Hepatocyte (in vitro differentiated cells): ENCODE results near the gene SERP2. TPM values are rescaled to one million over a fixed set of nuclear protein-coding genes. Genes with fewer than 3 reads are reported as not detected.

Experiments
- DNase-seq: peaks from one replicate; pipeline ENCODE4 v3.0.0-alpha.2; 2016; ENCODE audit warnings: low spot score
- H2AFZ ChIP-seq: fragments of 200-600 bp; sonication (generic); 2 replicates; pipeline ENCODE4 v1.6.0; 2016; ENCODE audit warnings: antibody characterized with exemption, mild to moderate bottlenecking
- H3K27ac ChIP-seq: fragments of 200-600 bp; sonication (generic); 2 replicates; pipeline ENCODE4 v1.5.1; 2016; ENCODE audit warnings: mild to moderate bottlenecking
- H3K27me3 ChIP-seq: fragments of 200-600 bp; sonication (generic); 2 replicates; pipeline ENCODE4 v1.6.1; 2016
- H3K36me3 ChIP-seq: fragments of 200-600 bp; sonication (generic); replicated peaks from 2 replicates; pipeline ENCODE4 v1.5.1; 2016; ENCODE audit warnings: low read depth; ENCODE audit not compliant: insufficient read depth
- H3K4me1 ChIP-seq: fragments of 200-600 bp; sonication (generic); 2 replicates; pipeline ENCODE4 v1.5.1; 2016; ENCODE audit warnings: mild to moderate bottlenecking, moderate library complexity; ENCODE audit not compliant: insufficient read depth
- H3K4me2 ChIP-seq: fragments of 200-600 bp; sonication (generic); 2 replicates; pipeline ENCODE4 v1.6.0; 2016
- H3K4me3 ChIP-seq: fragments of 200-600 bp; sonication (generic); 2 replicates; pipeline ENCODE4 v1.5.1; 2016; ENCODE audit warnings: mild to moderate bottlenecking
- H3K79me2 ChIP-seq: fragments of 200-600 bp; sonication (generic); 2 replicates; pipeline ENCODE4 v1.6.0; 2017; ENCODE audit warnings: mild to moderate bottlenecking
- H3K9me2 ChIP-seq: fragments of 200-600 bp; sonication (generic); replicated peaks from 2 replicates; pipeline ENCODE4 v1.6.0; 2017; ENCODE audit warnings: mild to moderate bottlenecking; ENCODE audit not compliant: insufficient read depth
- H3K9me3 ChIP-seq: fragments of 200-600 bp; sonication (generic); 2 replicates; pipeline ENCODE4 v1.5.1; 2016; ENCODE audit warnings: low read depth, mild to moderate bottlenecking
- H4K20me1 ChIP-seq: fragments of 200-600 bp; sonication (generic); 2 replicates; pipeline ENCODE4 v1.6.0; 2016; ENCODE audit warnings: mild to moderate bottlenecking; ENCODE audit not compliant: insufficient read depth, poor library complexity, severe bottlenecking
- EZH2 ChIP-seq: fragments of 200-600 bp; sonication (generic); IDR thresholded peaks from 2 replicates; pipeline ENCODE4 v1.6.1; 2016; ENCODE audit warnings: antibody characterized with exemption, mild to moderate bottlenecking, borderline replicate concordance
- EZH2phosphoT487 ChIP-seq: fragments of 200-600 bp; sonication (generic); IDR thresholded peaks from one replicate; pipeline ENCODE4 v1.6.1; 2018; ENCODE audit warnings: antibody characterized with exemption, mild to moderate bottlenecking, low read depth, moderate library complexity; ENCODE audit not compliant: unreplicated experiment, severe bottlenecking
- WGBS: methylation state at CpG from one replicate; pipeline ENCODE4 v1.1.6; 2016; ENCODE audit warnings: low lambda C conversion rate; ENCODE audit errors: missing lambda C conversion rate; 5-methylcytosine and 5-hydroxymethylcytosine counted together
- polyA plus RNA-seq: library from polyadenylated mRNA; unstranded; fragments of >200 nt; fragmentation: Nextera tagmentation; extraction: Ambion mirVana; gene quantifications from 2 replicates; pipeline ENCODE4 v1.2.1, GENCODE V29; 2016
- total RNA-seq: library from RNA; depleted of rRNA; stranded (reverse); fragments of >200 nt; gene quantifications from 2 replicates; pipeline ENCODE4 v1.2.3, GENCODE V29; 2014
- TF ChIP-seq, protein P1 (sequence below): fragments of 200-600 bp; sonication (generic); IDR thresholded peaks from 2 replicates; pipeline ENCODE4 v1.5.1; 2016; ENCODE audit warnings: antibody characterized with exemption, mild to moderate bottlenecking; ENCODE audit not compliant: poor library complexity

Gene SERP2
- total and polyA plus RNA-seq, 2 experiments from 2014 or later: 1.8 to 7.7 TPM

GRCh38 chr13:44410328-44410859 lies 36.8 kb downstream of the SERP2 start:
- DNase-seq: no peak
- H3K79me2 ChIP-seq: no peaks in the 10 kb centered on the region
- no peaks in the 10 kb centered on the region for H3K9me3 ChIP-seq
- H3K9me2 ChIP-seq: no peaks in the 10 kb centered on the region
- no peak overlapping the region for H2AFZ ChIP-seq
- no peak for TF ChIP-seq EZH2
- TF ChIP-seq, protein P1, sequence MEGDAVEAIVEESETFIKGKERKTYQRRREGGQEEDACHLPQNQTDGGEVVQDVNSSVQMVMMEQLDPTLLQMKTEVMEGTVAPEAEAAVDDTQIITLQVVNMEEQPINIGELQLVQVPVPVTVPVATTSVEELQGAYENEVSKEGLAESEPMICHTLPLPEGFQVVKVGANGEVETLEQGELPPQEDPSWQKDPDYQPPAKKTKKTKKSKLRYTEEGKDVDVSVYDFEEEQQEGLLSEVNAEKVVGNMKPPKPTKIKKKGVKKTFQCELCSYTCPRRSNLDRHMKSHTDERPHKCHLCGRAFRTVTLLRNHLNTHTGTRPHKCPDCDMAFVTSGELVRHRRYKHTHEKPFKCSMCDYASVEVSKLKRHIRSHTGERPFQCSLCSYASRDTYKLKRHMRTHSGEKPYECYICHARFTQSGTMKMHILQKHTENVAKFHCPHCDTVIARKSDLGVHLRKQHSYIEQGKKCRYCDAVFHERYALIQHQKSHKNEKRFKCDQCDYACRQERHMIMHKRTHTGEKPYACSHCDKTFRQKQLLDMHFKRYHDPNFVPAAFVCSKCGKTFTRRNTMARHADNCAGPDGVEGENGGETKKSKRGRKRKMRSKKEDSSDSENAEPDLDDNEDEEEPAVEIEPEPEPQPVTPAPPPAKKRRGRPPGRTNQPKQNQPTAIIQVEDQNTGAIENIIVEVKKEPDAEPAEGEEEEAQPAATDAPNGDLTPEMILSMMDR: no peak
- TF ChIP-seq EZH2phosphoT487: no peak
- no peaks in the 10 kb centered on the region for H3K36me3 ChIP-seq
- no peaks in the 10 kb centered on the region for H4K20me1 ChIP-seq
- H3K4me1 ChIP-seq: peaks cover 3% of the 10 kb centered on the region
- H3K27ac ChIP-seq: no peak overlapping the region
- no peak overlapping the region for H3K4me3 ChIP-seq
- 89% methylated on average over 6 of the region's 6 CpGs for WGBS
- H3K4me2 ChIP-seq: no peak overlapping the region
- no peaks in the 10 kb centered on the region for H3K27me3 ChIP-seq

- 83% methylated on average over 2 of the region's 2 CpGs for WGBS
- TF ChIP-seq EZH2: no peak
- no peak for TF ChIP-seq EZH2phosphoT487
- TF ChIP-seq, protein P1: no peak
- no peak overlapping the region for H2AFZ ChIP-seq
These were observed 38.2 kb downstream of the SERP2 start for GRCh38 chr13:44411841-44412240.

GRCh38 chr13:44412346-44412935 lies 38.8 kb downstream of the SERP2 start:
- Histone ChIP-seq H3K4me2 (no peak overlapping the region), H3K27me3 (no peaks in the 10 kb centered on the region), H4K20me1 (no peaks in the 10 kb centered on the region), H3K4me3 (no peak overlapping the region), H3K36me3 (no peaks in the 10 kb centered on the region), H3K27ac (no peak overlapping the region), H3K79me2 (no peaks in the 10 kb centered on the region), H3K9me2 (no peaks in the 10 kb centered on the region), H3K4me1 (no peaks in the 10 kb centered on the region), H3K9me3 (no peaks in the 10 kb centered on the region), H2AFZ (no peak overlapping the region)
- 70% methylated on average over 16 of the region's 16 CpGs for WGBS
- TF ChIP-seq, protein P1: no peak
- no peak for TF ChIP-seq EZH2phosphoT487
- TF ChIP-seq EZH2: no peak
- no peak for DNase-seq

More at GRCh38 chr13:44411841-44412240, 38.2 kb downstream of the SERP2 start:
- H3K9me3 ChIP-seq: no peaks in the 10 kb centered on the region
- no peak overlapping the region for H3K27ac ChIP-seq
- H3K27me3 ChIP-seq: no peaks in the 10 kb centered on the region
- no peaks in the 10 kb centered on the region for H4K20me1 ChIP-seq
- no peaks in the 10 kb centered on the region for H3K4me1 ChIP-seq
- no peak for DNase-seq
- H3K4me2 ChIP-seq: no peak overlapping the region
- no peak overlapping the region for H3K4me3 ChIP-seq
- no peaks in the 10 kb centered on the region for H3K9me2 ChIP-seq
- H3K36me3 ChIP-seq: no peaks in the 10 kb centered on the region
- H3K79me2 ChIP-seq: no peaks in the 10 kb centered on the region
